Embryonic facial prominence (tissue), 1 donor: ENCODE data around the gene NUBPL.
"Not testable (repeated sequence)": the region's sequence is repeated elsewhere in the genome, so short reads cannot be mapped to it uniquely, and the experiment has no call there.

Experiments used
- DNase-seq: peaks from one replicate; pipeline ENCODE4 v3.0.0-alpha.2; 2016; ENCODE audit errors: extremely low spot score

The NUBPL gene

DNA sequence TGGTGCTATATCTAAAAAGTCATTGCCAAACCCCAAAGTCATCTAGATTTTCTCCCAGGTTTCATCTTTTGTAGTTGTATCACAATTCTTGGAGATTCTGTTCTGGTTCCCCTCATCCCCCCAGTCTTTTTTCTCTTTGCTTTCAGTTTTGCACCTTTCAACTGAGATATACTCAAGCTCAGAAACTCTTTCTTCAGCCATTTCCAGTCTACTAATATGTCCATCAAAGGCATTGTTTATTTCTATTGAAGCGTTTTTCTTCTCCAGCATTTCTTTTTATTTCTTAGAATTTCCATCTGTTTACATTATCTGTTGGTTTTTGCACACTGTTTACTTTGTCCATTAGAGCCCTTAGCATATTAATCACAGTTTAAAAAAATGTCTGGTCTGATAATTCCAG, 179.5 kb downstream of the NUBPL start:
- DNase-seq, result no peak

- DNase-seq, result no peak
Observed at GRCh38 chr14:31745741-31746140, 184.5 kb downstream of the NUBPL start.

DNA sequence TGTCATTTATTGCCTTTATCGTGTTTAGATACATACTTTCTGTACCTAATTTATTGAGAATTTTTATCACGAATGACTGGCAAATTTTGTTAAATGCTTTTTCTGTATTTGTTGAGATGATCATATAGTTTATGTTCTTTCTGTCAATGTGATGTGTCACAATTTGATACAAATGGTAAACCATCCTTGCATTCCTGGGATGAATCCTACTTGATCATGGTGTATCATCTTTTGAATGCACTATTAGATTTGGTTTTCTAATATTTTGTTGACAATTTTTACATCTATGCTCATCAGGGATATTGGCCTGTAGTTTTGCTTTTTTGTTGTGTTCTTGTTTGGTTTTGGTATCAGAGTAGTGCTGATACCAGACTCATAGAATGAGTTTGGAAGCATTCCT, 185.1 kb downstream of the NUBPL start:
- DNase-seq, result no peak

GRCh38 chr14:31749275-31749674, 188.1 kb downstream of the NUBPL start:
- DNase-seq, result no peak

DNA sequence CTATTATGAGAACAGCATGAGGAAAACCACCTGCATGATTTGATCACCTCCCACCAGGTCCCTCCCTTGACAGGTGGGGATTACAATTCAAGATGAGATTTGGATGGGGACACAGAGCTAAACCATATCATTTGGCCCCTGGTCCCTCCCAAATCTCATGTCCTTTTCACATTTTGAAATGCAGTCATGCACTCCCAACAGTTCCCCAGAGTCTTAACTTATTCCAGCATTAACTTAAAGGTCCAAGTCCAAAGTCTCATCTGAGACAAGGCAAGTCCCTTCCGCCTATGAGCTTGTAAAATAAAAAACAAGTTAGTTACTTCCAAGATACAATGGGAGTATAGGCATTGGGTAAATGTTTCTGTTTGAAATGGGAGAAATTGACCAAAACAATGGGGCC, 189.8 kb downstream of the NUBPL start:
- DNase-seq, result not testable (repeated sequence)

GRCh38 chr14:31752867-31753661, 191.9 kb downstream of the NUBPL start:
- no peak for DNase-seq

DNA sequence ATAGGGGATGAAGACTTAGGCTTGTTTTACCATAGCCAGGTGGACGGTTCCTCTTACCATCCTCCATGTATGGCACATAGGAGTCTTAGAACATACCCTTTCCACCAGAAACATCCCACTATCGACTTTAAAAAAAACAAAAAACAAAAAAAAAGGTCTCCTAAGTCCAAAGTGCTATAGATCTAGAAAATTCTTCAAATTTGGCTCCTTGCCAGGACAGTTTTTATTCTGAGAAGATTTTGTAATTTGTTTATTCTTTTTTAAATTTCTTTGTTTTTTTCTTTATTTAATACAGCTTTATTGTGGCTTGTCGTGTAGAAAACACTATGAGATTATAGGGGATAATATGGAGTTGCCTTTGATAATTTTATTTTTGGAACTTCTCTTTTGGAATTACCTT, 197.7 kb downstream of the NUBPL start:
- DNase-seq, result no peak

GRCh38 chr14:31760277-31760676, 199.1 kb downstream of the NUBPL start:
- DNase-seq, result no peak

GRCh38 chr14:31761325-31761724, 200.1 kb downstream of the NUBPL start:
- DNase-seq, result no peak

DNA sequence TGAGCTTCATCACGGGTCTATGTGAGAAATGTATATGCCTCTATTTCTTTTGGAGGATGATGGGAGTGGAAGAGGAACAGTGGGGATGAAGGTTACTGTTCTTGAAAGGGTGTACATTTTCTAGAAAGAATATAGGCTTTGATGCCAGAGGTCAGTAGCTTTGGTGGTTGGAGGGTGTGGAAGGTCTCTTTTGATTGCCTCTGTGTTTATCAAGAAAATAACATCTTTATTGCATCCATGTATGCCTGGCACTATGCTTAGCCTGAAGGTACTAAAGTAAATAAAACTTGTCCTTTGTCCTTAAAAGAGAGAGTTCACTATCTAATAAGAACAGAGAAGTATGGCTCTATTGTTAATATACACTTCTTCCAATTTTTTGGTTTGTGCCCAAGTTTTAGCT, 201.8 kb downstream of the NUBPL start:
- DNase-seq, result no peak

- no peak for DNase-seq
Observed at GRCh38 chr14:31766315-31766892, 205.2 kb downstream of the NUBPL start.

DNA sequence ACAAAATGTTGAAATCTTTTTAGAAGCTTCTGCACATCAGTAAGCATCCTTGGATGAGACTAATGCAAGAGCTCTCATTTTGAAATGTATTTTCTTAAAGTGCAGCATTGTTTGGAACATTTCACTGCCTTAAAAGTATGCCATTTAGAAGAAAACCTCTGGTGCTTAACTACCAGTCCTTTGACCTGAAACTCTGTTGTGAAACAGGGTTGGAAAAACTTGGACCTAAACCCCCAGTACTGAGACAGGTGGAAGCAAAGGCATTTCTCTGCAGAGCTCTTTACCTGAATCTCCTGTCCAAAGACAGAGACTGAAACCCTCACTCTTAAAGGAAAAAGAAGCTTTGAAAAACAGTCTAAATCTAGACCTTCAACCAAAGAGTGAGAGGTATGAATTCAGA, 207.2 kb downstream of the NUBPL start:
- no peak for DNase-seq

DNA sequence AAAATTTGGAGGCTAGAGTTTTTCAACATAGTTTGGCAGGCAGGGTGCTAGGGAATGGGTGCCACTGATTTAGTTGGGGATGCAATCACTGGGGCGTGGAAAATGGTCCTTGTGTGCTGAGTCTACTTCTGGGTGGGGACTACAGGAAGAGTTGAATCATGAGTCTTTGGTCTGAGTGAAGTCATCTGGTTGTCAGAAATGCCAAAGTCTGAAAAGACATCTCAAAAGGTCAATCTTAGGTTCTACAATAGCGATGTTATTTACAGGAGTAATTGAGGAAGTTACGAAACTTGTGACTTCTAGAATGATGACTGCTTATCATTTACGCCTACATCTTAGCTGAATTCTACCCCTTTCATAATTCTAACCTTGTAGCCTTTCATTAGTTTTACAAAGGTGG, 209.1 kb downstream of the NUBPL start:
- no peak for DNase-seq

DNA sequence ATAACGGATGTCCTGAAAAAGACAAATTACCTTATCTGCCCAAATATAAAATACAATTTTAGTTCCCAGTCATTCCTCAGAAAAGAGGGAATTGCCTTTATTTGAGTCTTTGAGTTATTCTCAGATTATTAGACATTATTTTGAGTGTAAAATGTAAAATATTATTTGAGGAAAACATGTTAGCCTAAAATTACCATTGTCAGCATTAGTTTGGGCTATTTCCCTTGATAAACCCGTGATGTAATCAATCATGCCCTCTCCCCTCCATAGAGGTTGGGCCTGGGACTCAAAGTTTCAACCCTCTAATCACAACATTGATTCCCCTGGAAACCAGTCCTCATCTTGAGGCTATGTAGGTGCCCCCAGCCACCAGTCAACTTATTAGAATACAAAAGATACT, 213.4 kb downstream of the NUBPL start:
- no peak for DNase-seq

GRCh38 chr14:31777312-31777711, 216.1 kb downstream of the NUBPL start:
- no peak for DNase-seq

DNA sequence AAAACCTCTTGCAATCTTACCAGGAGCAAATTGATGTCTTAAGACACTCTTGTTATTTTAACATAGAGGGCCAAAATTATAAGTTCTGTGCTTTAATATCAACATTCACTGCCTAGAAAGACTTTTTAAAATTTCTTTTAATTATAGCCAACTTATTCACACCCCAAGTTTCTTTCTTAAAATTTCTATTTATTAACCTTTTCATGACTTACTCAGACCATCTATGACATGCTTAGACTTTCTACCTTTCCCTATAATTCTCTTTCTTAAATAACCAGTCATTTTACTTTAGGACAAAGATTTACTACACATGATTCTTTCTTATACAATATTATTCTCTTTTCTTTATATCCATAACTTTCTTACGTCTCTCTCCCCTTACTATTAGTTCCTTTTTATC, 220.4 kb downstream of the NUBPL start:
- DNase-seq, result no peak

DNA sequence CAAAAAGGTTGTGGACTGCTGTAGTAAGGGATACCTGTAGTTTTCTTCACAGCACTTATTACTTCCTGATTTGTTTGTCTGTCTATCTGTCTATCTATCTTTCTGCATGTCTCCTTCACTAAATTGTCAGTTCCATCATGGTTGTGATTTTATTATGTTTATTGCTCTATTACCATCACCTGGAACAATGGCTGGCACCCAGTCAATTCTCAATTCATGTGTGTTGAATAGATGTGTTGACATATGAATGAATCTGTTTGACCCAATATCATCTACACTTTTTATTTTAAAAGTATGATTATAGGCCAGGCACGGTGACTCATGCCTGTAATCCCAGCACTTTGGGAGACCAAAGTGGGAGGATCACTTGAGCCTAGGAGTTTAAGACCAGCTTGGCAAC, 224.4 kb downstream of the NUBPL start:
- DNase-seq, result no peak

- DNase-seq, result no peak
Observed at GRCh38 chr14:31787377-31787776, 226.2 kb downstream of the NUBPL start.

- no peak for DNase-seq
Observed at GRCh38 chr14:31788340-31788739, 227.1 kb downstream of the NUBPL start.

GRCh38 chr14:31792726-31793125, 231.5 kb downstream of the NUBPL start:
- DNase-seq, result no peak

- not testable (repeated sequence) for DNase-seq
Observed at GRCh38 chr14:31797946-31798345, 236.7 kb downstream of the NUBPL start.

GRCh38 chr14:31802838-31803237, 241.6 kb downstream of the NUBPL start:
- no peak for DNase-seq

DNA sequence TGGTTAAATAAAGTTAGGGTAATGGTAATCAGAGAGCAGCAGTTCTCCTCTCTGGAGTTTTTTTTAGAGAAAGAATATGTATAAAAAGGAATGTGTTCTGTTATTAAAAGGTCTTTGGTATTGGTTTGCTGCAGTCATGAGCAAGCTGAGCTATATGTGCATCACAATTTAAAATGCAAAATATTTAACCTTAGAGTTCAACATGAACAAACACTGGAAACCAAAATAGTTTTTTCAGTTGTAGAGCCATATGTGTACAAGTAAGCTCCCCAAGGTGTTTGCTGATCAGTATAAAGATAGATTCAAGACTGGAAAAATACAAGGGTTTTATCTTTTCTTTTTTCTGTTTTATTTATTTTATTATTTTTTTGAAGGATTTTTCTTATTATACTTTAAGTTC, 245.0 kb downstream of the NUBPL start:
- no peak for DNase-seq
